IMR-90 (cell line): Measurements from ENCODE around the gene ZDHHC14.

Experiments
- POLR2A ChIP-seq: IDR thresholded peaks from 2 replicates; pipeline ENCODE4 v1.6.1; 2012; ENCODE audit warnings: mild to moderate bottlenecking, low read depth, low read length
- RCOR1 ChIP-seq: IDR thresholded peaks from 2 replicates; pipeline ENCODE4 v1.6.1; 2012; ENCODE audit warnings: mild to moderate bottlenecking, low read length, improper control_type of control experiment; ENCODE audit not compliant: insufficient replicate concordance
- TF ChIP-seq, protein P1 (sequence below): conservative IDR thresholded peaks from 2 replicates; pipeline ENCODE4 v1.5.1; 2012; ENCODE audit warnings: mild to moderate bottlenecking, low read depth, low read length, improper control_type of control experiment

DNA sequence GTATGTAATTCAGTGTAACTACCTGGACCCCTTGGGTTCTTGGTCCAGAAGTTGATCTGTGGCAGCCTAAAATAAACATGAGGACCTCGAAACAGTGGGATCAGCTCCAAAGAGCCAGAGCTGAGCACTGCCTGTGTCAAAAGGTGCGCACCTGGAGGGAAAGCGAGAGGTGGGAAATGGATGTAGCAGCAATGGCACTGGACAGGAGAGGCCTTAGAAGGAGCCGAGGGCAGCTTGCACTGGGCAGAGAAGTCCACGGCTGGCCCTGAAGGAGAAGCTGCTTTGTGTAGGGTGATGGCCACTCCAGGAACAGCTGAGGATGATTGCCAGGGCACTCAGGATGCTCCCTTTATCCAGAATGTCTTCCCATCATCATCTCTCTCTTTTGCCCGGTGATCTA is 228.1 kb downstream of the ZDHHC14 start:
- TF ChIP-seq, protein P1, sequence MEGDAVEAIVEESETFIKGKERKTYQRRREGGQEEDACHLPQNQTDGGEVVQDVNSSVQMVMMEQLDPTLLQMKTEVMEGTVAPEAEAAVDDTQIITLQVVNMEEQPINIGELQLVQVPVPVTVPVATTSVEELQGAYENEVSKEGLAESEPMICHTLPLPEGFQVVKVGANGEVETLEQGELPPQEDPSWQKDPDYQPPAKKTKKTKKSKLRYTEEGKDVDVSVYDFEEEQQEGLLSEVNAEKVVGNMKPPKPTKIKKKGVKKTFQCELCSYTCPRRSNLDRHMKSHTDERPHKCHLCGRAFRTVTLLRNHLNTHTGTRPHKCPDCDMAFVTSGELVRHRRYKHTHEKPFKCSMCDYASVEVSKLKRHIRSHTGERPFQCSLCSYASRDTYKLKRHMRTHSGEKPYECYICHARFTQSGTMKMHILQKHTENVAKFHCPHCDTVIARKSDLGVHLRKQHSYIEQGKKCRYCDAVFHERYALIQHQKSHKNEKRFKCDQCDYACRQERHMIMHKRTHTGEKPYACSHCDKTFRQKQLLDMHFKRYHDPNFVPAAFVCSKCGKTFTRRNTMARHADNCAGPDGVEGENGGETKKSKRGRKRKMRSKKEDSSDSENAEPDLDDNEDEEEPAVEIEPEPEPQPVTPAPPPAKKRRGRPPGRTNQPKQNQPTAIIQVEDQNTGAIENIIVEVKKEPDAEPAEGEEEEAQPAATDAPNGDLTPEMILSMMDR = no peak
- TF ChIP-seq POLR2A (no peak), RCOR1 (no peak)
